LNCAP (cell line): ENCODE data around the gene ATG2B.

Experiments
- TF ChIP-seq, protein P1 (sequence below): fragments of 450-650 bp; IDR thresholded peaks from 2 replicates; pipeline ENCODE4 v1.5.1; 2017; ENCODE audit warnings: mild to moderate bottlenecking

The ATG2B gene

DNA sequence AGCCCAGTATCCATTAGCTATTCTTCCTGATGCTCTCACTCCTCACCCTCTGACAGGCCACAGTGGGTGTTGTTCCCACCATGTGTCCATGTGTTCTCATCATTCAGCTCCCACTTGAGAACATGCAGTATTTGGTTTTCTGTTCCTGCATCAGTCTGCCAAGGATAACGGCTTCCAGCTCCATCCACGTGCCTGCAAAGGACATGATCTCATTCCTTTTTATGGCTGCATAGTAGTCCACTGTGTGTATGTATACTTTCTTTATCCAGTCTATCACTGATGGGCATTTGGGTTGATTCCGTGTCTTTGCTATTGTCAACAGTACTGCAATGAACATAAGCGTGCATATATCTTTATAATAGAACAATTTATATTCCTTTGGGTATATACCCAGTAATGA lies 8.9 kb downstream of the ATG2B start:
- TF ChIP-seq, protein P1, sequence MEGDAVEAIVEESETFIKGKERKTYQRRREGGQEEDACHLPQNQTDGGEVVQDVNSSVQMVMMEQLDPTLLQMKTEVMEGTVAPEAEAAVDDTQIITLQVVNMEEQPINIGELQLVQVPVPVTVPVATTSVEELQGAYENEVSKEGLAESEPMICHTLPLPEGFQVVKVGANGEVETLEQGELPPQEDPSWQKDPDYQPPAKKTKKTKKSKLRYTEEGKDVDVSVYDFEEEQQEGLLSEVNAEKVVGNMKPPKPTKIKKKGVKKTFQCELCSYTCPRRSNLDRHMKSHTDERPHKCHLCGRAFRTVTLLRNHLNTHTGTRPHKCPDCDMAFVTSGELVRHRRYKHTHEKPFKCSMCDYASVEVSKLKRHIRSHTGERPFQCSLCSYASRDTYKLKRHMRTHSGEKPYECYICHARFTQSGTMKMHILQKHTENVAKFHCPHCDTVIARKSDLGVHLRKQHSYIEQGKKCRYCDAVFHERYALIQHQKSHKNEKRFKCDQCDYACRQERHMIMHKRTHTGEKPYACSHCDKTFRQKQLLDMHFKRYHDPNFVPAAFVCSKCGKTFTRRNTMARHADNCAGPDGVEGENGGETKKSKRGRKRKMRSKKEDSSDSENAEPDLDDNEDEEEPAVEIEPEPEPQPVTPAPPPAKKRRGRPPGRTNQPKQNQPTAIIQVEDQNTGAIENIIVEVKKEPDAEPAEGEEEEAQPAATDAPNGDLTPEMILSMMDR, result no peak

DNA sequence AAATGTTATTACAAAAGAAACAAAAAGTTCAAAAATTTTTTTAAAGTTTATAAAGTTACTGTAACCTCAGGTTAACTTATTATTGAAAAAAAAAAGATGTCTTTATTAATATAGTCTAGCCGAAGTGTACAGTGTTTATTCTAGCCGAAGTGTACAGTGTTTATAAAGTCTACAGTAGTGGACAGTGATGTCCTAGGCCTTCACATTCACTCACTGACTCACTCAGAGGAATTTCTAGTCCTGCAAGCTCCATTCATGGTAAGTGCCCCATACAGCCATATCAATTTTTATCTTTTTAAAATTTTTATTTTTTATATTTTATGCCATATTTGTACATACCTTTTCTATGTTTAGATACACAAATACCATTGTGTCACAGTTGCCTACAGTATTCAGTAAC lies 10.4 kb downstream of the ATG2B start:
- TF ChIP-seq, protein P1, result no peak

DNA sequence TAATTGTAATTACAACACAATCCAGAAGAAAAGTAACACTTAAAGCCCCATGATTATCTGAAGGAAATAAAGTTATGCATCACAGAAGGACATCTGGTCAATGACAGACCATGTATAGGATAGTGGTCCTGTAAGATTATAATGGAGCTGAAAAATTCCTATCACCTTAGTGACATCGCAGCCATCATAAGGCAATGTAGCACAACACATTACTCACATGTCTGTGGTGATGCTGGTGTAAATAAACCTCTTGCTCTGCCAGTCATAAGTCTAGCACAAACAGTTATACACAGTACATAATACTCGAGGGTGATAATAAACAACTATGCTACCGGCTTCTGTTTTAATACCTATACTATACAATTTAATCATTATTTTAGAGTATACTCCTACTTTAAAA lies 11.2 kb downstream of the ATG2B start:
- TF ChIP-seq, protein P1, result no peak

DNA sequence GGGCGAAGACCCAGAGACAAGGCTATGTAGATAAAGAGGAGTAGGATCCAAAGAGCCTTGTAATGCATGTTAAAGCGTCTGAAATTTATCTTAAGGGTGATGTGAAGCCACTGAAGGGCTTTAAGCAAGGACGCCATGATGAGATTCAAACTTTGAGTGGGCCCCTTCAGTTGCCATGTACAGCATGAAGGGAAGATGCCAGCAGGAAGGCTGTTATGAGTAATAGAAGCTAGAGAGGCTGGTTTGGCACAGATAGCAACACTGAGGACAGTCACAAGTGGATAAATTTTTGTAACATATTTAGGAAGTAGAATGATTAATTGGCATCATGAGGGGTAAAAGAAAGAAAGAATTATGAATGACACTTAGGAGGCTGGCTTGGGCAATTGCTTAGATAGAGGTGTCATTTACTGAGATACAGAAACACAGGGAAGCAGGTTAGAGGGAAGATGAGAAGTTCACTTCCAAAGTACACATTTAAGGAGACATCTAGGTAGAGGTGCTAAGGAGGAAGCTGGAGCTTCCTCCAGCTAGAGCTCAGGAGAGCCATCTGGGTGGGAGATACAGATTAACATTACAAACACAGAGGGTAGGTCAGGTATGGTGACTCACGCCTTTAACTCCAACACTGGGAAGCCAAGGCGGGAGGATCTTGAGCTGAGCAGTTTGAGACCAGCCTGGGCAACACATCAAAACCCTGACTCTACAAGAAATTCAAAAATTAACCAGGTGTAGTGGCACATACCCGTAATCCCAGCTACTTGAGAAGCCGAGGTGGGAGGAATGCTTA lies 13.7 kb downstream of the ATG2B start:
- TF ChIP-seq, protein P1, result no peak

DNA sequence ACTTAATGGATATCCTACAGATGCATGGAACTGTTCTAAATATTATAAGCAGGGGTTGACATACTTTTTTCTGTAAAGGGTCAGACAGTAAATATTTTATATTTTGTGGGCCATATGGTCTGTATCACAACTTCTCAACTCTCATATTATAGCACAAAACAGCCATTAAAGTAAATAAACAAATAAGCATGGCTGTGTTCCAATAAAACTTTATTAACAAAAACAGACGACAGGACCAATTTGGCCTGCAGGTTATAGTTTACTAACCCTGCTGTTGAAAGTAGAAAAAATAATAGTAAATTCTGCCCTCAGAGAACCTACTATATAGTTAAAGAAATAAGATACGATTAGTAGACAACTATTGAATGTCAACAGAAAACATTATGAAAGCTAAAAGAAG lies 17.5 kb downstream of the ATG2B start:
- TF ChIP-seq, protein P1, result no peak

DNA sequence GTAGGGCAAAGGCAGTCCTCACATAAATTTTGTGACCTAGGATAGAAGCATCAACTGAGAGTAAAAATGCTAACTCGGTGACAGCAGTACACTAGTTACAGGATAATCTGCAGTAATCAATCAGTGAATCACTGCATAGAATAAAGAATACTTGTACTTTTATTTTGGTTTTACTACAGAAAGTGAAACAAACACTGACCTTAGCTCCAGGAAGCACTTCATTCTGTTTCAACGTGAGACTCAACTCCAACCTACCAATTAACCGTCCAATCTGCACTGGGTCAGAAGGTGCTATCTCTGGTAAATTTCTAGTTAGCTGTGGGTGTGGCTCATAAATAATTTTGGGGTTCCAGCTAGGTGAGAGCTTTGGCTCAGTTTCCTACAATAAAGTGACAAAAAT lies 21.8 kb downstream of the ATG2B start:
- TF ChIP-seq, protein P1, result no peak

DNA sequence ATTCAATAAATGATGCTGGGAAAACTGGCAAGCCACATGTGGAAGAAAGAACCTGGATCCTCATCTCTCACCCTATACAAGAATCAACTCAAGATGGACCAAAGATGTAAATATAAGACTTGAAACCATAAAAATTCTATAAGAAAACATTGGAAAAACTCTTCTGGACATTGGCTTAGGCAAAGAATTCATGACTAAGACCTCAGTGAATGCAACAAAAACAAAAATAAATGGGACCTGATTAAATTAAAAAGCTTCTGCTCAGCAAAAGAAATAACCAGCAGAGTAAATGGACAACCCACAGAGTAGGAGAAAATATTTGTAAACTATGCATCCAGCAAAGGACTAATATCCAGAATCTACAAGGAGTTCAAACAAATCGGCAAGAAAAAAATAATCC lies 24.6 kb downstream of the ATG2B start:
- TF ChIP-seq, protein P1, result no peak

DNA sequence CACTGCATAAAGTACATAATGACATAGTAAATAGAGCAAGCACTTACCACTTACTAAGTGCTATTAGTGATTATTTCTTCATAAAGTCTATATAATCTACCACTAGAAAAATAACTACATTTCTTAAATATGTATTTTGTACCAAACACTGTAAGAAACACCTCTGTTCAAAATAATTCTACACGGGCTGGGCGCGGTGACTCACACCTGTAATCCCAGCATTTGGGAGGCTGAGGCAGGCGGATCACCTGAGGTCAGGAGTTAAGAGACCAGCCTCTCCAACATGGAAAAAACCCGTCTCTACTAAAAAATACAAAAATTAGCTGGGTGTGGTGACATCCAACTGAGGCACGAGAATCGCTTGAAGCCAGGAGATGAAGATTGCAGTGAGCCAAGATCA lies 38.9 kb downstream of the ATG2B start:
- TF ChIP-seq, protein P1, result no peak
